GM12878 (cell line): ENCODE data around the gene PISD. TPM values are rescaled to one million over a fixed set of nuclear protein-coding genes. Genes with fewer than 3 reads are reported as not detected.
A peak's percentile ranks its signal among the peaks of the same experiment; 100 is the strongest.

Experiments used
- CBFB ChIP-seq: IDR thresholded peaks from 2 replicates; pipeline ENCODE4 v1.6.1; 2016; ENCODE audit warnings: antibody characterized with exemption, low read depth
- NFXL1 ChIP-seq: fragments of 450-650 bp; IDR thresholded peaks from 2 replicates; pipeline ENCODE4 v1.6.1; 2017; ENCODE audit warnings: antibody characterized with exemption, mild to moderate bottlenecking, borderline replicate concordance
- NFYB ChIP-seq: IDR thresholded peaks from 2 replicates; pipeline ENCODE4 v1.6.1; 2011; ENCODE audit warnings: low read depth, mild to moderate bottlenecking, low read length, improper control_type of control experiment, moderate library complexity; ENCODE audit not compliant: insufficient read depth
- RAD21 ChIP-seq: IDR thresholded peaks from 2 replicates; pipeline ENCODE4 v1.6.1; 2011; ENCODE audit warnings: mild to moderate bottlenecking, low read depth, low read length, moderate library complexity; ENCODE audit not compliant: insufficient read depth
- RELA ChIP-seq: fragments of 450-650 bp; IDR thresholded peaks from 2 replicates; pipeline ENCODE4 v1.8.0; 2014; ENCODE audit warnings: borderline replicate concordance; ENCODE audit not compliant: partially characterized antibody
- ZNF274 ChIP-seq: IDR thresholded peaks from one replicate; pipeline ENCODE4 v1.8.0; 2011; ENCODE audit not compliant: insufficient read length, insufficient read depth
- polyA plus RNA-seq, 11 experiments: library from polyadenylated mRNA; depleted of rRNA in 4 of 11; unstranded in 6 of 11; stranded (reverse) in 5 of 11; fragments of >200 nt; fragmentation: Nextera tagmentation in 4 of 11; fragmentation: Illumina TruSeq in 1 of 11; extraction: Ambion mirVana in 4 of 11; extraction: Trizol in 1 of 11; gene quantifications; 1 replicate in 1 of 11; 2 replicates in 10 of 11; pipeline versions ENCODE4 v1.2.1 to v1.2.3, GENCODE V29; 2011 to 2016; ENCODE audit warnings: inconsistent platforms in 2 of 11, missing spikeins in 2 of 11, low read depth in 1 of 11
- total RNA-seq, 4 experiments: library from RNA; depleted of rRNA in 3 of 4; stranded (reverse); fragments of >200 nt in 3 of 4; fragmentation: Illumina TruSeq in 1 of 4; extraction: Trizol in 1 of 4; gene quantifications; 2 replicates each; pipeline versions ENCODE4 v1.2.1 to v1.2.3, GENCODE V29; 2013 to 2021
- TF ChIP-seq, protein P1 (sequence below): IDR thresholded peaks from 2 replicates; pipeline ENCODE4 v1.6.1; 2011; ENCODE audit warnings: low read depth, low read length, improper control_type of control experiment, borderline replicate concordance
- TF ChIP-seq, protein P2 (sequence below): IDR thresholded peaks from 2 replicates; pipeline ENCODE4 v1.6.1; 2012; ENCODE audit warnings: improper control_type of control experiment, low read depth, low read length; ENCODE audit not compliant: insufficient replicate concordance
- TF ChIP-seq, protein P3 (sequence below): IDR thresholded peaks from 2 replicates; pipeline ENCODE4 v1.6.1; 2011; ENCODE audit warnings: mild to moderate bottlenecking, low read depth, low read length, moderate library complexity; ENCODE audit not compliant: insufficient replicate concordance
- TF ChIP-seq, protein P4 (sequence below): fragments of 450-650 bp; IDR thresholded peaks from 2 replicates; pipeline ENCODE4 v1.6.1; 2017; ENCODE audit warnings: mild to moderate bottlenecking, moderate library complexity
- TF ChIP-seq, protein P5 (sequence below): IDR thresholded peaks from 2 replicates; pipeline ENCODE4 v1.6.1; 2011; ENCODE audit warnings: low read depth, mild to moderate bottlenecking, low read length, moderate library complexity, borderline replicate concordance; ENCODE audit errors: extremely low read depth

PISD gene
- total and polyA plus RNA-seq, 10 of the 15 experiments (the other 5 are each of a cell fraction or from before 2014, with no cell fraction given), result 25.8 to 62.7 (median 45.8) TPM

DNA sequence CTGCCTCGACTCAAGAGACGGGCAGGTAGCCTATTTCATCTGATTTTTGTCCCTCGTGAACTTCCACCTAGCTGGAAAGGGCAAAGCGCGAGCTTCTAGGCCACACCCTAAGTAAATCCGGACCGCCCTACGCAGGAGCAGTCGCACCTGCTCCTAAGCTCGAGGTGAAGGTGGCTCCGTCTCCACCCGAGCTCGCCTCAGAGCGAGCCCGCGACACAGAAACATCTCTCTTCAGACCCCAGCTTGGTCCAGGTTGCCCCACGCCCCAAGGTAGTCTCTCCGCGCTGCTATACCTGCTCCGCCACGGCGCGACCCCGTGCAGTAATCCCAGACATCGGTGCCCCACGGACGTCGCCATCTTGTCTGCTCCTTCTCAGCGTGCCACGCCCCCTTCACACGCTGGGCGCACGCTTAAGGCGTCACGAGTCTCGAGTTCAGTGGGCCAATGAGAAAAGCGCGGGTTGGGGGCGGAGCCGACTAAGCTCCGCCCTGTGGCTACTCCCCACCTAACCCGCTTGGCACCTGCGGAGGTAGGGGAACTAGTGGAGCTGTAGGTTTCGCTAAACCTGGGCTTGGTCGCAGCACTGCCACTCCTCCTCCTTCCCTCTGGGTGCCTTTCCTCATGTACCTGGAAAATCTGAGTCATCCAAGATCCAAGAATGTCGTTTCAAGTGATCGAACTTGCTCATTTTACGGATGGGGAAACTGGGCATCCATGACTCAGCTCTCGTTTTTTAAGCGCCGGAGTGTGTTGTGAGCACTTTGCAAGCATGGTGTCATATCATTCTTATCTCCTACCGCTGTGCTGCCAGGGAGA, at the start of gene PISD (continued):
- TF ChIP-seq, protein P1, sequence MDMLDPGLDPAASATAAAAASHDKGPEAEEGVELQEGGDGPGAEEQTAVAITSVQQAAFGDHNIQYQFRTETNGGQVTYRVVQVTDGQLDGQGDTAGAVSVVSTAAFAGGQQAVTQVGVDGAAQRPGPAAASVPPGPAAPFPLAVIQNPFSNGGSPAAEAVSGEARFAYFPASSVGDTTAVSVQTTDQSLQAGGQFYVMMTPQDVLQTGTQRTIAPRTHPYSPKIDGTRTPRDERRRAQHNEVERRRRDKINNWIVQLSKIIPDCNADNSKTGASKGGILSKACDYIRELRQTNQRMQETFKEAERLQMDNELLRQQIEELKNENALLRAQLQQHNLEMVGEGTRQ, result no peak
- TF ChIP-seq RAD21, result no peak
- peak; percentile 32; the same call in 1 of the 2 replicates for TF ChIP-seq CBFB
- TF ChIP-seq ZNF274, result no peak
- TF ChIP-seq, protein P2, sequence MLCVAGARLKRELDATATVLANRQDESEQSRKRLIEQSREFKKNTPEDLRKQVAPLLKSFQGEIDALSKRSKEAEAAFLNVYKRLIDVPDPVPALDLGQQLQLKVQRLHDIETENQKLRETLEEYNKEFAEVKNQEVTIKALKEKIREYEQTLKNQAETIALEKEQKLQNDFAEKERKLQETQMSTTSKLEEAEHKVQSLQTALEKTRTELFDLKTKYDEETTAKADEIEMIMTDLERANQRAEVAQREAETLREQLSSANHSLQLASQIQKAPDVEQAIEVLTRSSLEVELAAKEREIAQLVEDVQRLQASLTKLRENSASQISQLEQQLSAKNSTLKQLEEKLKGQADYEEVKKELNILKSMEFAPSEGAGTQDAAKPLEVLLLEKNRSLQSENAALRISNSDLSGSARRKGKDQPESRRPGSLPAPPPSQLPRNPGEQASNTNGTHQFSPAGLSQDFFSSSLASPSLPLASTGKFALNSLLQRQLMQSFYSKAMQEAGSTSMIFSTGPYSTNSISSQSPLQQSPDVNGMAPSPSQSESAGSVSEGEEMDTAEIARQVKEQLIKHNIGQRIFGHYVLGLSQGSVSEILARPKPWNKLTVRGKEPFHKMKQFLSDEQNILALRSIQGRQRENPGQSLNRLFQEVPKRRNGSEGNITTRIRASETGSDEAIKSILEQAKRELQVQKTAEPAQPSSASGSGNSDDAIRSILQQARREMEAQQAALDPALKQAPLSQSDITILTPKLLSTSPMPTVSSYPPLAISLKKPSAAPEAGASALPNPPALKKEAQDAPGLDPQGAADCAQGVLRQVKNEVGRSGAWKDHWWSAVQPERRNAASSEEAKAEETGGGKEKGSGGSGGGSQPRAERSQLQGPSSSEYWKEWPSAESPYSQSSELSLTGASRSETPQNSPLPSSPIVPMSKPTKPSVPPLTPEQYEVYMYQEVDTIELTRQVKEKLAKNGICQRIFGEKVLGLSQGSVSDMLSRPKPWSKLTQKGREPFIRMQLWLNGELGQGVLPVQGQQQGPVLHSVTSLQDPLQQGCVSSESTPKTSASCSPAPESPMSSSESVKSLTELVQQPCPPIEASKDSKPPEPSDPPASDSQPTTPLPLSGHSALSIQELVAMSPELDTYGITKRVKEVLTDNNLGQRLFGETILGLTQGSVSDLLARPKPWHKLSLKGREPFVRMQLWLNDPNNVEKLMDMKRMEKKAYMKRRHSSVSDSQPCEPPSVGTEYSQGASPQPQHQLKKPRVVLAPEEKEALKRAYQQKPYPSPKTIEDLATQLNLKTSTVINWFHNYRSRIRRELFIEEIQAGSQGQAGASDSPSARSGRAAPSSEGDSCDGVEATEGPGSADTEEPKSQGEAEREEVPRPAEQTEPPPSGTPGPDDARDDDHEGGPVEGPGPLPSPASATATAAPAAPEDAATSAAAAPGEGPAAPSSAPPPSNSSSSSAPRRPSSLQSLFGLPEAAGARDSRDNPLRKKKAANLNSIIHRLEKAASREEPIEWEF, result no peak
- no peak for TF ChIP-seq NFXL1
- TF ChIP-seq, protein P3, sequence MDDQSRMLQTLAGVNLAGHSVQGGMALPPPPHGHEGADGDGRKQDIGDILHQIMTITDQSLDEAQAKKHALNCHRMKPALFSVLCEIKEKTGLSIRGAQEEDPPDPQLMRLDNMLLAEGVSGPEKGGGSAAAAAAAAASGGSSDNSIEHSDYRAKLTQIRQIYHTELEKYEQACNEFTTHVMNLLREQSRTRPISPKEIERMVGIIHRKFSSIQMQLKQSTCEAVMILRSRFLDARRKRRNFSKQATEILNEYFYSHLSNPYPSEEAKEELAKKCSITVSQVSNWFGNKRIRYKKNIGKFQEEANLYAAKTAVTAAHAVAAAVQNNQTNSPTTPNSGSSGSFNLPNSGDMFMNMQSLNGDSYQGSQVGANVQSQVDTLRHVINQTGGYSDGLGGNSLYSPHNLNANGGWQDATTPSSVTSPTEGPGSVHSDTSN, result no peak
- TF ChIP-seq, protein P4, sequence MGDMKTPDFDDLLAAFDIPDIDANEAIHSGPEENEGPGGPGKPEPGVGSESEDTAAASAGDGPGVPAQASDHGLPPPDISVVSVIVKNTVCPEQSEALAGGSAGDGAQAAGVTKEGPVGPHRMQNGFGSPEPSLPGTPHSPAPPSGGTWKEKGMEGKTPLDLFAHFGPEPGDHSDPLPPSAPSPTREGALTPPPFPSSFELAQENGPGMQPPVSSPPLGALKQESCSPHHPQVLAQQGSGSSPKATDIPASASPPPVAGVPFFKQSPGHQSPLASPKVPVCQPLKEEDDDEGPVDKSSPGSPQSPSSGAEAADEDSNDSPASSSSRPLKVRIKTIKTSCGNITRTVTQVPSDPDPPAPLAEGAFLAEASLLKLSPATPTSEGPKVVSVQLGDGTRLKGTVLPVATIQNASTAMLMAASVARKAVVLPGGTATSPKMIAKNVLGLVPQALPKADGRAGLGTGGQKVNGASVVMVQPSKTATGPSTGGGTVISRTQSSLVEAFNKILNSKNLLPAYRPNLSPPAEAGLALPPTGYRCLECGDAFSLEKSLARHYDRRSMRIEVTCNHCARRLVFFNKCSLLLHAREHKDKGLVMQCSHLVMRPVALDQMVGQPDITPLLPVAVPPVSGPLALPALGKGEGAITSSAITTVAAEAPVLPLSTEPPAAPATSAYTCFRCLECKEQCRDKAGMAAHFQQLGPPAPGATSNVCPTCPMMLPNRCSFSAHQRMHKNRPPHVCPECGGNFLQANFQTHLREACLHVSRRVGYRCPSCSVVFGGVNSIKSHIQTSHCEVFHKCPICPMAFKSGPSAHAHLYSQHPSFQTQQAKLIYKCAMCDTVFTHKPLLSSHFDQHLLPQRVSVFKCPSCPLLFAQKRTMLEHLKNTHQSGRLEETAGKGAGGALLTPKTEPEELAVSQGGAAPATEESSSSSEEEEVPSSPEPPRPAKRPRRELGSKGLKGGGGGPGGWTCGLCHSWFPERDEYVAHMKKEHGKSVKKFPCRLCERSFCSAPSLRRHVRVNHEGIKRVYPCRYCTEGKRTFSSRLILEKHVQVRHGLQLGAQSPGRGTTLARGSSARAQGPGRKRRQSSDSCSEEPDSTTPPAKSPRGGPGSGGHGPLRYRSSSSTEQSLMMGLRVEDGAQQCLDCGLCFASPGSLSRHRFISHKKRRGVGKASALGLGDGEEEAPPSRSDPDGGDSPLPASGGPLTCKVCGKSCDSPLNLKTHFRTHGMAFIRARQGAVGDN, result no peak
- TF ChIP-seq RELA, result peak; percentile 53
- peak; percentile 95 for TF ChIP-seq NFYB
- TF ChIP-seq, protein P5, sequence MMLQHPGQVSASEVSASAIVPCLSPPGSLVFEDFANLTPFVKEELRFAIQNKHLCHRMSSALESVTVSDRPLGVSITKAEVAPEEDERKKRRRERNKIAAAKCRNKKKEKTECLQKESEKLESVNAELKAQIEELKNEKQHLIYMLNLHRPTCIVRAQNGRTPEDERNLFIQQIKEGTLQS, result peak; percentile 70; the same call in 1 of the 2 replicates
